HUES6 (cell line): Measurements from ENCODE around the gene BEND3.
"Not testable (repeated sequence)": the region's sequence is repeated elsewhere in the genome, so short reads cannot be mapped to it uniquely, and the experiment has no call there.

Experiments used
- H3K27ac ChIP-seq: 2 replicates; pipeline ENCODE4 v1.7.0; 2013; ENCODE audit warnings: low read depth, mild to moderate bottlenecking, low read length, inconsistent platforms
- H3K27me3 ChIP-seq: 2 replicates; pipeline ENCODE4 v1.6.1; 2013; ENCODE audit warnings: low read length; ENCODE audit not compliant: control insufficient read depth, insufficient read depth
- H3K36me3 ChIP-seq: 2 replicates; pipeline ENCODE4 v1.6.1; 2013; ENCODE audit warnings: low read length; ENCODE audit not compliant: control insufficient read depth, insufficient read depth
- H3K4me1 ChIP-seq: 2 replicates; pipeline ENCODE4 v1.6.1; 2013; ENCODE audit warnings: low read length; ENCODE audit not compliant: control insufficient read depth, insufficient read depth
- H3K4me3 ChIP-seq: 2 replicates; pipeline ENCODE4 v1.5.1; 2013; ENCODE audit warnings: low read depth, low read length
- H3K9ac ChIP-seq: one replicate; pipeline ENCODE4 v1.6.1; 2013; ENCODE audit warnings: mild to moderate bottlenecking, low read length
- H3K9me3 ChIP-seq: 2 replicates; pipeline ENCODE4 v1.6.1; 2013; ENCODE audit warnings: low read depth, low read length; ENCODE audit not compliant: control insufficient read depth, insufficient read depth

The BEND3 gene

GRCh38 chr6:107026965-107027364 is 88.3 kb downstream of the BEND3 start:
- Histone ChIP-seq H3K36me3 (0 out of 2 replicates have a peak, but pooled peaks cover 2% of the 10 kb centered on the region), H3K4me3 (no peak overlapping the region), H3K9ac (no peak overlapping the region), H3K27me3 (no peaks in the 10 kb centered on the region), H3K9me3 (no peaks in the 10 kb centered on the region), H3K4me1 (peaks cover under 1% of the 10 kb centered on the region; the same call in 1 of the 2 replicates), H3K27ac (no peak overlapping the region)

GRCh38 chr6:107021446-107022185 is 93.7 kb downstream of the BEND3 start:
- no peaks in the 10 kb centered on the region for H3K9me3 ChIP-seq
- H3K27ac ChIP-seq = no peak overlapping the region
- peaks cover 6% of the 10 kb centered on the region; the same call in 1 of the 2 replicates for H3K4me1 ChIP-seq
- H3K27me3 ChIP-seq = no peaks in the 10 kb centered on the region
- H3K9ac ChIP-seq = no peak overlapping the region
- no peaks in the 10 kb centered on the region for H3K36me3 ChIP-seq
- no peak overlapping the region for H3K4me3 ChIP-seq

GRCh38 chr6:107020239-107020638 is 95.1 kb downstream of the BEND3 start:
- peaks cover 6% of the 10 kb centered on the region; the same call in 1 of the 2 replicates for H3K4me1 ChIP-seq
- no peak overlapping the region for H3K9ac ChIP-seq
- no peaks in the 10 kb centered on the region for H3K9me3 ChIP-seq
- H3K27me3 ChIP-seq = no peaks in the 10 kb centered on the region
- H3K36me3 ChIP-seq = no peaks in the 10 kb centered on the region
- no peak overlapping the region for H3K27ac ChIP-seq
- H3K4me3 ChIP-seq = no peak overlapping the region

DNA sequence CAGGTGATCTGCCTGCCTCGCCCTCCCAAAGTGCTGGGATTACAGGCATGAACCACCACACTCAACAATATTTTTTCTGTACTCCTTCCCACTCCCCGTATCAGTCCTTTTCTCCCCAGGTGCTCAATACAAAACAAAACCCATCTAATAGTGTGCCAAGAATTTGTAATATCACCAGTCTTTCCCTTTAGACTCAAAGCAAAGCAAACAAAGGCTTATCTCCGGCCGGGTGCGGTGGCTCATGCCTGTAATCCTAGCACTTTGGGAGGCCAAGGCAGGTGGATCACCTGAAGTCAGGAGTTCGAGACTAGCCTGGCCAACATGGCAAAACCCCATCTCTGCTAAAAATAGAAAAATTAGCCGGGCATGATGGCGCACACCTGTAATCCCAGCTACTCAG is 95.7 kb downstream of the BEND3 start:
- not testable (repeated sequence) for H3K4me1 ChIP-seq, H3K9me3 ChIP-seq, H3K27me3 ChIP-seq, H3K27ac ChIP-seq, H3K9ac ChIP-seq, H3K36me3 ChIP-seq, H3K4me3 ChIP-seq

DNA sequence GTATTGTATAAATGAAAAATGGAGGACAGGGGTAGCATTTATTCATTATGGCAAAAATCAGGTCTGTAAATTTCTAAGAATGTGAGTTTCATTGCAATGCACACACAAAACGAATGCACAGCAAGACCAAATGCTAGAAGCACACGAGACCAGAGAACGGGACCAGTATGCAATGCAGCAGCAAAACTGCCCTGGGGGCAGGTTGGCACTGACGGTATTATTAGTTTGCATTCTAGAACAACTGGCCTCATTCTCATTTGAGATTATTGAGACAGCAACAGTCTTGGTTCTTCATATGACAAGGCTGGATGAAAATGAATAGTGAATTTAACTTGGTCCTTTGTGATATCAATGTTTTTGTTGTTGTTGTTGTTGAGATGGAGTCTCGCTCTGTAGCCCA is 96.3 kb downstream of the BEND3 start:
- Histone ChIP-seq H3K36me3 (no peaks in the 10 kb centered on the region), H3K4me3 (no peak overlapping the region), H3K4me1 (peaks cover 6% of the 10 kb centered on the region; the same call in 1 of the 2 replicates), H3K27ac (no peak overlapping the region), H3K27me3 (no peaks in the 10 kb centered on the region), H3K9me3 (no peaks in the 10 kb centered on the region), H3K9ac (no peak overlapping the region)
